ENCODE measurements around the gene FXYD4.
A peak's percentile ranks its signal among the peaks of the same experiment; 100 is the strongest.
"Not testable (repeated sequence)": the region's sequence is repeated elsewhere in the genome, so short reads cannot be mapped to it uniquely, and the experiment has no call there.

Gene FXYD4

DNA sequence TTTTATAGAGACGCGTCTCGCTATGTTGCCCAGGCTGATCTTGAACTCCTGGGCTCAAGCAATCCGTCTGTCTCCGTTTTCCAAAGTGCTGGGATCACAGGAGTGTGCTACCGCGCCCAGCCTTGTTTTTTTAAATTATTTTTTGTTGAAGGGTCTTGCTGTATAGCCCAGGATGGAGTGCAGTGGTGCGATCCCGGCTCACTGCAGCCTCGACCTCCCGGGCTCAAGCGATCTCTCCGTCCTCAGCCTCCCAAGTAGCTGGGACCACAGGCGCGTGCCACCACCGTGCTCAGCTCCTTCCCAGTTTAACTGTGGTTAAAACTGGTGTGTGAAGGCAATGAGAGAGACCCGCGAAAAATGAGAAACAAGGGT, 48.5 kb downstream of the FXYD4 start:
- DNase-seq: peak in 1 of 14 donors; percentile 44

DNA sequence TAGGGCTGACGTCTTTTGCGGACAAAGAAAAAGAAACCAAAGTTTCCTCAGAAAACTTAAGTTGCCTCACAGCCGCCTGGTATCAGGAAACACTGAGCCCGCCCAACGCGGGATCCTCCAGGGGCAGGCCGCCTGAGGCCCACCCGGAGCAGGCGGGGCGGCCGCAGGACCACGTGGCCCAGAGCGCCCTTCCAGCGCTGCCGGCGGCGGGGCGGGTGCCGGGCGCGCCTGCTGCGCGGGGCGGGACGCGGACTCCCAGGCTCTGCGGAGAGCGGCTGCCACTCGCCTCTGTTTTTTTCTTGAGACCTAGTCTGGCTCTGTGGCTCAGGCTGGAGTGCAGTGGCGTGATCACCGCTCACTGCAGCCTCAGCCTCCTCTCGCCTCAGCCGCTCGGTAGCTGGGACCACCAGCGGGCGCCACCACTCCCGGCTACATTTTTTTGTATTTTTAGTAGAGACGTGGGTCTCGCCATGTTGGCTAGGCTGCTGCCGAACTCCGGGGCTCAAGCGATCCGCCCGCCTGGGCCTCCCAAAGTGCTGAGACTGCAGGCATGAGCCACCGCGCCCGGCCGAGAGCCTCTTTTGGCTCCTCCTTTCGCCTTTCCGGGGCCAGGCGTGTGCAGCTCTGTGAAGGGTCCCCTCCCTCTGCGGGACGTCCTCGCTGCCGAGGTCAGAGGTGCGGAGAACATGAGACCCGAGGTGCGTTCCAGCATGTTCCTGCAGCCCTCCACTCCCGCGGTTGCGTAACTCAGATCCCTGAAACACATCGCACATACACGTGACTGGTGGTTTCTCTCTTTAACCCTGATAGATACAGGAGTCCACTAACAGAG, 49.1 kb downstream of the FXYD4 start:
- peak in 13 of 14 donors; percentile 33 to 90 (median 80) for DNase-seq

DNA sequence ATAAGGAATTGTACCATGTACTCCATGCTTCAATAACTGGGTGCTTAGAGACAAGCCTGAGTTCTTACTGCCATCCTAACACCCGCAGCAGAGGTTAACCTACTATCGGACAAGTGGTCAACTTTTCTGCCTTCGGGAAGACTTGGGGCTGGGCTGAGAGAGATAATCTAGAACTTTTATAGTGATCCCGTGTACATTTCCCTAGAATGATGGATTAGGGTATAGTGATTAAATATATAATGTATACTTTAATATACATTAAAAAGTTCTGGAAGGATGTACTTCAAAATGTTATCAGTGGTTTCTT, 49.7 kb downstream of the FXYD4 start:
- no peak for DNase-seq

DNA sequence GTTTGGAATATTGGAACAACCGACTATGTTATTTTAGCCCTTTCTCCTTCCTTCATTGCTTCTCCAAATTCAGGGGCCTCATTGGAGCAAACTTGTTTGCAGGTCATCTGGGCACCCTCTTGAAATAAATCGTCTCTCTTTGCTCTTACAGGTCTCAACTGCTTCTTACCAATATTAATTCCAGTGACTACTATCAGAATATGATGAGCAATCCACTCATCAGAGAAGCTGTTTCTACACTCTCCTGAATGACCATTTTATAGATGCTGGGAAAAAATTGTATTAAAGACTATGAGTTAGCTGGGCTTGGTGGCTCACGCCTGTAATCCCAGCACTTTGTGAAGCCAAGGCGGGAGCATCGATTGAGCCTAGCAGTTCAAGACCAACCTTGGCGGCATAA, 50.1 kb downstream of the FXYD4 start:
- no peak for DNase-seq

DNA sequence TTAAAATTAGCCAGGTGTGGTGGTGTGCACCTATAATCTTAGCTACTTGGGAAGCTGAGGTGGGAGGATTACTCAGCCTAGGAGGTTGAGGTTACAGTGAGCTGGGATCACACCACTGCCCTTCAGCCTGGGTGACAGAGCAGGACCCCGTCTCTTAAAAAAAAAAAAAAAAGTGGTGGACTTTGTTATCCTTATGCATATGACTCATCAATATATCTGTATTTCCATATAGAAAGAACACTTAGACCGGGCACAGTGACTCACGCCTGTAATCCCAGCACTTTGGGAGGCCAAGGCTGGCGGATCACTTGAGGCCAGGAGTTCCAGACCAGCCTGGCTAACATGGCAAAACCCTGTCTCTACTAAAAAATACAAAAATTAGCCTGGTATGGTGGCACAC, 50.5 kb downstream of the FXYD4 start:
- not testable (repeated sequence) for DNase-seq

DNA sequence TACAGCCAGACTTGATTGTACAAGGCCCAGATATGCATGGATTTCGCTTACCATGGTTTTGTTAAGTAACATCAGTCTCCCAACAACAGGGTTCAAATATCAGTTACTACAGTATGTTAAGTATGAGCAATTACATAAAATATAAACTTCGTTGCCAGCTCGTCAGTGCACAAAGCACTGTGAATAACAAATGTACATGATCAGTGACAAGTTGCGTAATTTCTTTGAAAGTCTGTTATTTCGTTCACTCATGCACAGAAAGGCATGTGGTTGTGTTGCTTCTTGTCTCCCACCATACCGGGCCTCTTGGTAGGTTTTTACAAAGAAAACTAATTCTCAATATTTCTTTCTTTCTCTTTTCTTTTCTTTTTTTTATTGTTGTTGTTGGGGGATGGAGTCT, 53.0 kb downstream of the FXYD4 start:
- no peak for DNase-seq
